H1 (cell line): Measurements from ENCODE around the gene PRICKLE2.

Experiments used
- BRCA1 ChIP-seq: IDR thresholded peaks from 2 replicates; pipeline ENCODE4 v1.6.1; 2012; ENCODE audit warnings: low read depth, low read length, improper control_type of control experiment
- EP300 ChIP-seq, 2 experiments: IDR thresholded peaks; 1 replicate in 1 of 2; 2 replicates in 1 of 2; pipeline ENCODE4 v1.6.1; 2011 to 2012; ENCODE audit warnings: low read depth in 2 of 2, low read length in 2 of 2, mild to moderate bottlenecking in 2 of 2, borderline replicate concordance in 1 of 2, inconsistent platforms in 1 of 2, moderate library complexity in 1 of 2
- MAFK ChIP-seq: IDR thresholded peaks from 2 replicates; pipeline ENCODE4 v1.6.1; 2012; ENCODE audit warnings: low read depth, mild to moderate bottlenecking, improper control_type of control experiment, low read length
- POLR2A ChIP-seq, 2 experiments: IDR thresholded peaks; 1 replicate in 1 of 2; 2 replicates in 1 of 2; pipeline ENCODE4 v1.6.1; 2011; ENCODE audit warnings: low read depth in 2 of 2, low read length in 2 of 2, mild to moderate bottlenecking in 2 of 2; ENCODE audit errors: control extremely low read depth in 1 of 2
- RAD21 ChIP-seq, 2 experiments: IDR thresholded peaks in 1 of 2; conservative IDR thresholded peaks in 1 of 2; 2 replicates each; pipeline ENCODE4 v1.6.1; 2011; ENCODE audit warnings: low read depth in 2 of 2, low read length in 2 of 2, improper control_type of control experiment in 1 of 2, inconsistent platforms in 1 of 2, mild to moderate bottlenecking in 1 of 2, moderate library complexity in 1 of 2
- SP1 ChIP-seq: IDR thresholded peaks from 2 replicates; pipeline ENCODE4 v1.6.1; 2011; ENCODE audit warnings: low read depth, low read length
- TF ChIP-seq, protein P1 (sequence below), 3 experiments: IDR thresholded peaks; 1 replicate in 2 of 3; 2 replicates in 1 of 3; pipeline versions ENCODE4 v1.5.1 to v1.6.1; 2011; ENCODE audit warnings: low read length in 3 of 3, mild to moderate bottlenecking in 3 of 3, inconsistent platforms in 2 of 3, low read depth in 1 of 3, moderate library complexity in 1 of 3; ENCODE audit not compliant: insufficient read depth in 1 of 3; ENCODE audit errors: control extremely low read depth in 1 of 3
- TF ChIP-seq, protein P2 (sequence below): IDR thresholded peaks from 2 replicates; pipeline ENCODE4 v1.6.1; 2011; ENCODE audit warnings: low read length, improper control_type of control experiment
- TF ChIP-seq, protein P3 (sequence below): IDR thresholded peaks from 2 replicates; pipeline ENCODE4 v1.6.1; 2012; ENCODE audit warnings: low read length, inconsistent platforms

DNA sequence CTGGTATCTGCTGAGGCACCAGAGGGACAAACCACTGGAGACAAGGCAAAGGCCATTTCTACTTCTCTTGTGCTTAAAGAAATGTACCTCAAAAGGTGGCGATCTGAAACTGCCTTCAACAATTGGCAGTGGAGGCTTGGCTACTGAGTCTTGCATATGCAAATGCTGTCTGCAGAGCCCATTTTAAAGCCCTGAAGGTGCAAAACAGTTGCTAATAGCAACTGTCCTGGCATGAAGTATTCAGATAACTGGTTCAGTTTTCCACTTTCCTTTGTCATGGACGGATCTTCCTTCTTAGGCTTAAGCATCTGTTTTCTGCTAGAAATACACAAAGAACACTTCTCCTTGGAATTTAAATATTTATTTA lies 130.6 kb downstream of the PRICKLE2 start:
- TF ChIP-seq EP300 (IDR thresholded peaks at IDR 0.05; ENCODE audit: borderline replicate concordance in 1 of 2, low read depth in 2 of 2, low read length in 2 of 2) (no peak), BRCA1 (no peak), MAFK (no peak), RAD21 (IDR thresholded peaks at IDR 0.05 in 1 of 2, conservative IDR thresholded peaks at IDR 0.05 in 1 of 2; ENCODE audit: low read depth in 2 of 2, low read length in 2 of 2) (no peak), SP1 (no peak), POLR2A (IDR thresholded peaks at IDR 0.05; ENCODE audit: control extremely low read depth in 1 of 2, low read depth in 2 of 2, low read length in 2 of 2) (no peak)
- TF ChIP-seq, protein P1, sequence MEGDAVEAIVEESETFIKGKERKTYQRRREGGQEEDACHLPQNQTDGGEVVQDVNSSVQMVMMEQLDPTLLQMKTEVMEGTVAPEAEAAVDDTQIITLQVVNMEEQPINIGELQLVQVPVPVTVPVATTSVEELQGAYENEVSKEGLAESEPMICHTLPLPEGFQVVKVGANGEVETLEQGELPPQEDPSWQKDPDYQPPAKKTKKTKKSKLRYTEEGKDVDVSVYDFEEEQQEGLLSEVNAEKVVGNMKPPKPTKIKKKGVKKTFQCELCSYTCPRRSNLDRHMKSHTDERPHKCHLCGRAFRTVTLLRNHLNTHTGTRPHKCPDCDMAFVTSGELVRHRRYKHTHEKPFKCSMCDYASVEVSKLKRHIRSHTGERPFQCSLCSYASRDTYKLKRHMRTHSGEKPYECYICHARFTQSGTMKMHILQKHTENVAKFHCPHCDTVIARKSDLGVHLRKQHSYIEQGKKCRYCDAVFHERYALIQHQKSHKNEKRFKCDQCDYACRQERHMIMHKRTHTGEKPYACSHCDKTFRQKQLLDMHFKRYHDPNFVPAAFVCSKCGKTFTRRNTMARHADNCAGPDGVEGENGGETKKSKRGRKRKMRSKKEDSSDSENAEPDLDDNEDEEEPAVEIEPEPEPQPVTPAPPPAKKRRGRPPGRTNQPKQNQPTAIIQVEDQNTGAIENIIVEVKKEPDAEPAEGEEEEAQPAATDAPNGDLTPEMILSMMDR (IDR thresholded peaks at IDR 0.05; ENCODE audit: control extremely low read depth in 1 of 3, insufficient read depth in 1 of 3, low read depth in 1 of 3, low read length in 3 of 3) = no peak
- TF ChIP-seq, protein P2, sequence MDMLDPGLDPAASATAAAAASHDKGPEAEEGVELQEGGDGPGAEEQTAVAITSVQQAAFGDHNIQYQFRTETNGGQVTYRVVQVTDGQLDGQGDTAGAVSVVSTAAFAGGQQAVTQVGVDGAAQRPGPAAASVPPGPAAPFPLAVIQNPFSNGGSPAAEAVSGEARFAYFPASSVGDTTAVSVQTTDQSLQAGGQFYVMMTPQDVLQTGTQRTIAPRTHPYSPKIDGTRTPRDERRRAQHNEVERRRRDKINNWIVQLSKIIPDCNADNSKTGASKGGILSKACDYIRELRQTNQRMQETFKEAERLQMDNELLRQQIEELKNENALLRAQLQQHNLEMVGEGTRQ = no peak
- TF ChIP-seq, protein P3, sequence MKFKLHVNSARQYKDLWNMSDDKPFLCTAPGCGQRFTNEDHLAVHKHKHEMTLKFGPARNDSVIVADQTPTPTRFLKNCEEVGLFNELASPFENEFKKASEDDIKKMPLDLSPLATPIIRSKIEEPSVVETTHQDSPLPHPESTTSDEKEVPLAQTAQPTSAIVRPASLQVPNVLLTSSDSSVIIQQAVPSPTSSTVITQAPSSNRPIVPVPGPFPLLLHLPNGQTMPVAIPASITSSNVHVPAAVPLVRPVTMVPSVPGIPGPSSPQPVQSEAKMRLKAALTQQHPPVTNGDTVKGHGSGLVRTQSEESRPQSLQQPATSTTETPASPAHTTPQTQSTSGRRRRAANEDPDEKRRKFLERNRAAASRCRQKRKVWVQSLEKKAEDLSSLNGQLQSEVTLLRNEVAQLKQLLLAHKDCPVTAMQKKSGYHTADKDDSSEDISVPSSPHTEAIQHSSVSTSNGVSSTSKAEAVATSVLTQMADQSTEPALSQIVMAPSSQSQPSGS = no peak
